Measurements from ENCODE around the gene NDUFB11.

Gene NDUFB11

DNA sequence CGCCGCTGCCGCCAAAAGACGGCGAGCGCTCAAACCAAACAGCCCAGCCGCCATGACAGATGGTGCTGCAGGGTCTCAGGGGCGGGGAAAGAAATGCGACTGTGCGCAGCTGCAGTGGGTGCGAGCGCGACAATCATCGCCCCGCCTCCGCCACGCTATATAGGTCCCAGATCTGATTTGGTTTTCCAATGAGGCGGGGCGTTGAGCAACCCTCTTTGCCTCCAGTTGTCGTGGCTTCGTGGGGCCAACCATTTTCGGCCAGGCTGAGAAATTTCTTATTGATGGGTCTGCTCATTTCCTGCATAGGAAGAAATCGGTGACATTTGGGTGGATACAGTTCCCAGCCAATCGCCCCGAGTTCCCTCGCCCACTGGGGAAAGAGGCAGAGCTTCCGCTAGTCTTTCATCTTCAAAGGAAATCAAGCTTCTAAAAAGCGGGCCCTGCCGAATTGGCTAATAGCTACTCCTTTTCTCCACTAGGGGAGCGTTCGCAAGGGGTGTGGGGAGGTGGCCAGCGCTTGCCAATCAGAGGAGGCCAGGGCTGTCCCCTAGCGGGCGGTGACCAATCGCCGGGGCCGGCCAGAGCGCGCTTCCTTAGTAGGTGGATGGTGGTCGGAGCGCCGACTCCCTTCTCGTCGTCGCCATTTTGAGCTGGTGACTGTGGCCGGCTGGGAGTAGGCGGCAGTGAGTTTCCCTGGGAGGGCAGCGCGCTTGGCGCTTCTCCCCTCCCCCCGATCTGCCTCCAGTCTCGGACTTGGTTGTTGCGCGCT is at the start of gene NDUFB11, which contains the start of gene RBM10:
Gene NDUFB11 (minus strand): TSS at position 77 of the 769 bp plus-strand sequence. CDS start 23 bp downstream, at position 54.
Gene RBM10 (plus strand): TSS at position 596 of the 769 bp plus-strand sequence. CDS start 2,261 bp downstream, outside the sequence.
- peak; percentile 51 for DNase-seq

DNA sequence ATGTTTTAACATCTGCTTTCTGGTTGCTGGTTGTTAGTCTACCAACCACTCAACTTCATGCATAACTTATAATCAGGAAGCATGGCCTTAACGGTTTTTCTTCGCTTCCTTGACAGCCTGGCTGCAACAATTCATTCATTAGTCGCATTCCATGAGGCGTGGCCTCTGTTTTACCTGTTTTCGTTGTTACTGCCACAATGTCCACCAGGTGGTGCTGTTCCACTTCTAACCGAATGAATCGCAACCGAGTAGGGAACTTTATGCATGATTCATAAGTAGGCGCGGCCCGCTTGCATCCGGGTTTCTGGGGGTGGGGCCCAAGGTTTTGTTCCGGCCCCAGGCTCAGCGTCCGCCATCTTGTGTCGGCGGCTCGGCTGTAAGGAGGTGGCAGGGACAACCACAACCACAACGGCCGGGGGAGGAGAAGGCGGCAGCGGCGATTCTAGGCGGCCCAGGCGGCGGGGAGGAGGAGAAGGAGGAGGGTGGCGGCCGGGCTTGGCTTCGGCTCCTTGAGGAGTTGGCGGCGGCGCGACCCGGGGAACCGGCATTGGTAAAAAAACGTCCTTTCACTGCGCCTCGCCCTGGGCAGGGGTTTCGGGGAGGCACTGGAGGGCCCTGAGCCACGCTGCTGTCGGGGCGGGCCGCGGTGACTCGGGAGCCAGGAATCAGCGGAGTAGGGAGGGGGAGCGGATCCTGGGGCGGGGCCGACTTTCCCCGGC is 49.1 kb upstream of the NDUFB11 start, which contains the start of gene UBA1:
Gene UBA1 (plus strand): TSS at position 355 of the 719 bp plus-strand sequence. CDS start 4,974 bp downstream, outside the sequence.
- peak; percentile 67 for DNase-seq

DNA sequence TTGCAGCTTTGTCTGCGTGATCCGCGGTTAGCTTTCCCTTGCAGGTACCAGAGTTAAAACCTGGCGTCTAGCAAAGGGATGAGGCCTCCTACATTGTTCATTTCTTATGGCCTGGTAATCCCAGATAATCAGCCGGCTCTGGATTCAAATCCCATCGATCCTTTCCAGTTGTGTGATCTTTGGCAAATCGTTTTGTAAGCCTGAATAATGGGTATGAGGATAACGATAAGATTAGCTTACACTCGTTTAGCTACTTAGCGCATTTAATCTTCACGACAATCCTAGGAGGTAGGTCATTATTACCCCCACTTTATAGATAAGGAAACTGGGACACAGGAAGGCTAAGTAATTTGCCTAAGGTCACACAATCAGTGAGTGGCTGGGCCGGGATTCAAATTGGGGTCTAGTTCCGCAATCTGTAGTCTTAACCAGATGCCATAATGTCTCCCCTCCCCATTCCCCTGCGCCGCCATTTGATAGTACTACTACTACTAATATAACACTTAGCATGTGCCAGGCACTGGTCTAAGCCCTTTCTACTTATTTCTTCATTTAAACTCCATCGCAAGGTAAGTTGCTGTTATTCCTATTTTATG is 47.4 kb upstream of the NDUFB11 start:
- DNase-seq = no peak

DNA sequence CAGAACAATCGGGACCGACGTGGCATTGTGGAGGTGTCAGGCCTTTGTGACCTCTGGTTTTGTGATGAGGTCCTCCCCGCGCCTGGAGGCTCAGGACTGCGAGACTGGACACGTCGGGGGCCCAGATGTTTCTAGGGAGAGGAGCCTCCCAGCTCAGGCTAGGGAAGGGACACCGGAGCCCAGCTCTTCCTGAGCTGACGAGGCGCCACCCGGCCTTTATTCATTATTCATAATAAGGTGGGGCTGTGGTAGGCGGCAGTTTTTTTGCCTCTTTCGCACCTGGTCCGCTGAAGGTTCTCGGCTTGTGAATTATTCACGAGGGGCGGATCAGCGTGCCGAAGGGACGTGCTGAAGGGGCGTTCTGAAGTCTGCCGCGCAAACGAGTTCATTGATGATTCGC is 46.8 kb upstream of the NDUFB11 start:
- DNase-seq = no peak

DNA sequence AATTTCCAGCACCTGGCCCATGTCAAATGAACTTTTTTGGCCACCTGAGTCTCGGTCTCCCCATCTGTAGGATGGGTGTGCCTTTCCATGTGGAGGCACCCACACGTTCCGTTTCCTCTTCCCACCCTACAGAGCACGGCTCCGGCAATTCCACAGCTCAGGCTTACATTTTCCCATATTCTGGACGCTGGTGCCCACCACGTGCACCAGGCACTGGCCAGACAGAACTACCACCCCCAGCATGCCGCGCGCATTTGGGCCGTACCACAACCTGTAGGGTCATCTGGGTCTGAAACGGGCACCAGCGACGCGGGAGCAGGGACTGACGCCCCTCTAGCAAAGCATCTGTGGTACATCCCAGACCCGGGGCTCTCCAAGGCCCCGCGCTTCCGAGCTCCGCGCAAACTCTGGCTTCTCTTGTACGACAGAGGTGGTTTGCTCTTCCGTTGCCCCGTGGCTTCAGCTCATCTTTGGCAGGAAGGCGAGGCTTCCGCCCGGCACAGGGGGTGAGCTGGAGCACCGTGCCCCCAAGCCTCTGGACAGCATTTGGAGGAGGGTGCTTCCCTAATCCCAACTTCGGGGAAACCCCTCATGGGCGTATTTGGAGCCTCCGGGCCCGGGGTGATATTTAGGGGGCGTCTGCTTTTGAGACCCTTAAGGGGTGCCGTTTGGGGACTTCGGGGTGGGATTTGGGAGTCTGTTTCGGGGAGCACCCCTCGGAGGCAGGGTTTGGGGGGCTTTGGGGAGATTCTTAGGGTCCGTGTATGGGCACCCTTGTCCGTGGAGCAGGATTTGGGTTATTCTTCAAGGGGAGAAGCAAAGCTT is 46.2 kb upstream of the NDUFB11 start:
- peak; percentile 46 for DNase-seq

DNA sequence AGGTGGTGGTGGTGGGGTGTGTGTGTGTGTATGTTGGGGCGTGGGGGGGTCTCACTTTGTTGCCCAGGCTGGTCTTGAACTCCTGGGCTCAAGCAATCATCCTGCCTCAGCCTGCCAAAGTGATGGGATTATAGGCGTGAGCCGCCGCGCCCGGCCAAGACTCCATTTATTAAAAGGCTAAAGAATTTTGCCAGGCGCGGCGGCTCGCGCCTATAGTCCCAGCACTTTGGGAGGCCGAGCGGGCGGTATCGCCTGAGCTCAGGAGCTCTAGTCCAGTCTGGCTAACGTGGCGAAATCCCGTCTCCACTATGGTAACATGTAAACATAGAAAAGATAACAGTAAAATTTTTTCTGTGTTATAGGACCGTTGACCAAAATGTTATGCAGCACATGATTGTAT is 45.4 kb upstream of the NDUFB11 start:
- no peak for DNase-seq

DNA sequence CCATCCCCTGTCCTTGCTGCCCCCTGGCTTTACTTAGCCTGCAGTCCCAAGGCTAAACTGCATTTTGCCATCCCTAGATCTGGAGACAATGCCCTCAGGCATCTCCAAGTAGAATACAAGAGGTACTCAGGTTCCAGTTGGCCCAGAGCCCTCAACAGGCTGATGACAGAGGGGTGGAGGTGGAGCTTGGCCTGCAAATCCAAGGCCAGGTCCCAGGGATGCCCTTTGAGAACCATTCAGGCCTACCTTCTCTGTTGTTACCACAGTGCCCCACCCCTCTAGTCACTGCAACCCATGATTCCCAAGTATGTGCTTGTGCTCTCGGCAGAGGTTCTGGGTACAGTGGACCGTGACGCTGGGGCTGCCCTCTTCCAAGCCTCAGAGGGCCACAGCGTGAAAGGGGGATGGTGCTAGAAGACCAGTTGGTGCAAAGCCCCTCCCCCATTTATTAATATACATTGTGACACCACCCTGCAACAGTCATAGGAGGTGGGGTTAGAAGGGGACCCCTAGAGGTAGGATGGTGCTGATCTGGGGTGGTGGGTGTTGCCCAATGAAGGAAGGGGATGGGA is 42.7 kb upstream of the NDUFB11 start:
- DNase-seq = no peak

DNA sequence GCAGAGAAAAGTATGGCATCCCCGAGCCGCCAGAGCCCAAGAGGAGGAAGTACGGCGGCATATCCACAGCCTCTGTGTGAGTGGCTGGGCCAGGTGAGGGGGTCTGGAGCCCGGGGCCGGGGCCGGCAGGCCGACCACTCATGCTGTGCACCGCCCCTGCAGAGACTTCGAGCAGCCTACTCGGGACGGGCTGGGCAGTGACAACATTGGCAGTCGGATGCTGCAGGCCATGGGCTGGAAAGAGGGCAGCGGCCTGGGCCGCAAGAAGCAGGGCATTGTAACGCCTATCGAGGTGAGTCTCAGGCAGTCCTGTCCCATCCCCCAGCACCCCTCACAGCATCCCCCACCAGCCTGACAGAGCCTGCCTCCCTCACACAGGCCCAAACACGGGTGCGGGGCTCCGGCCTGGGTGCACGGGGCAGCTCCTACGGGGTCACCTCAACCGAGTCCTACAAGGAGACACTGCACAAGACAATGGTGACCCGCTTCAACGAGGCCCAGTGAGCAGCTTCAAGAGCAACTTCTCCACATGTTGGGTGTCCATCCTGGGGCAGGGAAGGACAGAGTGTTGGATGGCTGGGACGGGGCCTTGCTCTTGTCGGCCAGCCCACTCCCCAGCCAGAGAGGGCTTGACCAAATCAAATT is 41.7 kb upstream of the NDUFB11 start:
- no peak for DNase-seq

DNA sequence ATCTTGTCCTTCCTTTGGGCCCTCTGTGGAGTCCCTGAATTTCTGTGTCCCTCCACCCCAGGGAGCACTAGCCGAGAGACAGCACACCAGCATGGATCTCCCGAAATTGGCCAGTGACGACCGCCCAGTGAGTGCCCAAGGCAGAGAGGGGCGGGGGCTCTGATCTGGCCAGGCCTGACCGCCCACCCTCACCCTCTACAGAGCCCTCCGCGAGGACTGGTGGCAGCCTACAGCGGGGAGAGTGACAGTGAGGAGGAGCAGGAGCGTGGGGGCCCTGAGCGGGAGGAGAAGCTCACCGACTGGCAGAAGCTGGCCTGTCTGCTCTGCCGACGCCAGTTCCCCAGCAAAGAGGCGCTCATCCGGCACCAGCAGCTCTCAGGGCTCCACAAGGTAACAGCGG is 40.7 kb upstream of the NDUFB11 start:
- DNase-seq = no peak

DNA sequence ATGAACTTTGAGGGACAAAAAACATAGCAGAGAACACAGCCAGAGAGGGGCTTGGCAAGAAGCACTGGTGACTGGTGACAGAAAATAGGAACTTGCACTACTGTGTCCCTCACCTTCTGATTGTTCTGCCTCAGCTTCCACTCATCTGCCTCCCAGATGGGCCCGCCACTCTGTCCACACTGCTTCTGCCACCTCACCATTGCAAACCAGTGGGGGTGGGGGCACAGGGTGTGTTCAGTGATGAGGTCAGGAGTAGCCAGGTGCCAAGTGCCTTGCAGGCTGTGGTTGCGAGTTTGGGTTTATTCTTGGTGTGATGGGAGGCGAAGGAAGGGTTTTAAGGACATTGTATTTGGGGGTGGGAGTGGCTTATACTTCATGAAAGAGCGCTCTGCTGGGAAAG is 40.0 kb upstream of the NDUFB11 start:
- no peak for DNase-seq

DNA sequence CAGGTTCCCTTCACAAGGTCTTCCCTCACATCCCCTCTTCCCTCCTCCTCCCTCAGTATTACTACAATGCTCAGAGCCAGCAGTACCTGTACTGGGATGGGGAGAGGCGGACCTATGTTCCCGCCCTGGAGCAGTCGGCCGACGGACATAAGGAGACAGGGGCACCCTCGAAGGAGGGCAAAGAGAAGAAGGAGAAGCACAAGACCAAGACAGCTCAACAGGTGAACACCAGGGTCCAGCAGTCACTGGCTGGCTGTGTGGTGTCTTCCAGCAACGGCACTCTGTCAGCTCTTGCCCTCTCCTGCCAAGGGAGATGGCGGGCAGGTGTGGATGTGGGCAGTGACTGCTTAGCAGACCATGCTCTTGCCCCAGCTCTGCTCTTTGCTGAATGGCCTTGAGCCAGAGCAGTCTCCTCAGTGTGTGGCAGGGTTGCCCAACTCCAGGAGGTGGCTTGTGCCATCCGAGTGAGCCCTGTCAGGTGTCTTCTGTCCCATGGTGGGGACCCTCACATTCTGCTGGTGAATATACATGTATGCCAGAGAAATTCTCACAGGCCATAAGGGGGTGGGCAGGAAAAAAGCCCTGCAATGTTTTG is 37.7 kb upstream of the NDUFB11 start:
- no peak for DNase-seq

DNA sequence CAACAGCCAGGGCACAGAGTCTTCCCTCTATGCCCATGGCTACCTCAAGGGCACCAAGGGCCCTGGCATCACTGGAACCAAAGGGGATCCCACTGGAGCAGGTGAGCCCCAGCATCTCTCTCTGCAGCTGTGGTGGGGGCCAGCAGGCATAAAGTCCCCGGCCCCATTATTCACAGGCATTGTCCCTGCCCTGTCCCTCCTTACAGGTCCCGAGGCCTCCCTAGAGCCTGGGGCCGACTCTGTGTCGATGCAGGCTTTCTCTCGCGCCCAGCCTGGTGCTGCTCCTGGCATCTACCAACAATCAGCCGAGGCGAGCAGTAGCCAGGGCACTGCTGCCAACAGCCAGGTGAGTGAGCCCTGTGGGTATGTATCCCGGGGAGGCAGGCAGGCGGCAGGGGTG is 36.8 kb upstream of the NDUFB11 start:
- DNase-seq = no peak

DNA sequence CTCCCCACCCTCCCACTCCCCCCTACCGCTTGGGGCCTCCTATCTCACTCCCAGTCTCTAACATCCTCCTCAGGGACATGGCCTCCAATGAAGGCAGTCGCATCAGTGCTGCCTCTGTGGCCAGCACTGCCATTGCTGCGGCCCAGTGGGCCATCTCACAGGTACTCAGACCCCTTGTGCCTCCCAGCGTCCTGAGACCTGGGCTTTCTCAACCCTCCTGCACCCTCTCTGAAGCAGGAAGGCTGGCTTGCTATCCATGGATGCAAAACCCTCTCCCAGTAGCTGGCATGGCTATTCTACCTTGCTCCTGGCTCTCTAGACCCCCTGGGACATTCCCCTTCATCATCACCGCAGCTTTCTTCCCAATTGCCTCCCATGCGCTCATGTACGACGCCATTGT is 35.8 kb upstream of the NDUFB11 start:
- no peak for DNase-seq

DNA sequence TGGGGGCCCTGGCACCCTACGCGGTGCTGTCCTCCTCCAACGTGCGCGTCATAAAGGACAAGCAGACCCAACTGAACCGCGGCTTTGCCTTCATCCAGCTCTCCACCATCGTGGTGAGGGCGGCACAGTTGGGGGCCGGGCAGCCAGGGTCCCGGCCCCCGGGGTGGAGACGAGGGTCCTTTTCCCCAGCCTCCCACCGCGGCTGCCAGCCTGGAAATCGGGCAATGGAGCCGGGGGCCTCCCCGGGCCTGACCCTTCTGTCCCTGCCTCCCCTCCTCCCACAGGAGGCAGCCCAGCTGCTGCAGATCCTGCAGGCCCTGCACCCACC is 35.4 kb upstream of the NDUFB11 start:
- DNase-seq = no peak

DNA sequence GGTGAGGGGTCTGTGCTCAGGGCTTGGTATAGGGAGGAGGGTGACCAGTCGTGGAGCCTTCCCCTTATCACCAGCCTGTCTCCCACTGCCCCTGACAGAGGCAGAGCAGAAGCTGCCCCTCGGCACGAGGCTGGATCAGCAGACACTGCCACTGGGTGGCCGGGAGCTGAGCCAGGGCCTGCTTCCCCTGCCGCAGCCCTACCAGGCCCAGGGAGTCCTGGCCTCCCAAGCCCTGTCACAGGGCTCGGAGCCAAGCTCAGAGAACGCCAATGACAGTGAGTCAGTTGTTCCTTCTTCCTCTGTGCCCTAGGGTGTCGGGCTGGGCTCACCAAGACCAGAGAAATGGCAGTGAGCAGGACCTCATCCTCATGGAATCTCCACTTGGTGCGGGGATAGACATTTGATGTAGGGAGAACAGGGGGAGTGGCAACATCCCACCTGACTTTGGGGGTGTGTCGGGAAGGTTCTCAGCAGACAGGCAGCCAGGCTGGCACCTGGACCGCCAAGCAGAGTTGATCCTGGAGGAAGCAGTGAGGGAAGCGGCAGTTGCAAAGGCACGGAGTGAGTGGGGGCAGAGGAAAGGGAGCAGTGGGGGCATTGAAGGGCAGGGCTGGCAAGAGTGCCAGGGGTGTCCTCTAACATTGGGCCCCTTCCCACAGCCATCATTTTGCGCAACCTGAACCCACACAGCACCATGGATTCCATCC is 34.9 kb upstream of the NDUFB11 start:
- DNase-seq = no peak

DNA sequence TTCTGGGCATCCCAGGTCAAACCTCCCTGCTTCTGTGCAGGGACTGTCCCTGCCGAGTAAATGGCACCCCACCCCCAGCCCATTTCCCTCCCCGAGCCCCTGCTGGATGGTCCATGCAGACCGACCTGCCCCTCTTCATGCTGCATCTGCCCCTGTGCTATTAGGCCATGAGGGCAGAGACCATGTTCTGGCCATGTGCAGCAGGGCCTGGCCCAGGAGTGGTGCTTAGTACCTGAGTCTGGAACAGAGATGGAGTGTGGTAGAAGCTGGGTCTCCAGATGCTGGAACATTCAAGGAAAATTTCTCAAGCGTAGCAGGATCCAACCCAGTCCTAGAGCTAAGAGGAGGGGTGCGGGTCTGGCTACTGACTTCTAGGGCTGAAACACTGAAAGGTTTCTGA is 33.8 kb upstream of the NDUFB11 start:
- no peak for DNase-seq

DNA sequence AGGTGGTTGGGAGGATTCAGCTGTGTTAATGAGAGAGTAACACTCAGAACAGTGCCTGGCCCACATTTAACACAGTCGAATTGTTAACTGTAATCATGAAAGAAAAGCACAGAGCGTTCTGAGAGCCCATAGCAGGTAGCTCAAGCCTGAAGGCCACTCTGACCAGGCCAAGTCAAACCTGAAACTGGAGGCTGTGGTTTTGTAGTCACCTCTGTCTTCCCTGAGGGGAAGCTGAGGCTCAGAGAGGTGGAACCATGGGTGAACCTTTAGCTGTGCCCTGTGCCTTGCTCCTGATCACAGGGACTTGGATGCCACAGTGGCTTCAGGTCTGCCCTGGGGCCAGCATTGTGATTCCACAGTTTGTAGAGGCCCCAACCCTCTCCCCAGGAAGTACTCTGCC is 32.6 kb upstream of the NDUFB11 start:
- DNase-seq = no peak

DNA sequence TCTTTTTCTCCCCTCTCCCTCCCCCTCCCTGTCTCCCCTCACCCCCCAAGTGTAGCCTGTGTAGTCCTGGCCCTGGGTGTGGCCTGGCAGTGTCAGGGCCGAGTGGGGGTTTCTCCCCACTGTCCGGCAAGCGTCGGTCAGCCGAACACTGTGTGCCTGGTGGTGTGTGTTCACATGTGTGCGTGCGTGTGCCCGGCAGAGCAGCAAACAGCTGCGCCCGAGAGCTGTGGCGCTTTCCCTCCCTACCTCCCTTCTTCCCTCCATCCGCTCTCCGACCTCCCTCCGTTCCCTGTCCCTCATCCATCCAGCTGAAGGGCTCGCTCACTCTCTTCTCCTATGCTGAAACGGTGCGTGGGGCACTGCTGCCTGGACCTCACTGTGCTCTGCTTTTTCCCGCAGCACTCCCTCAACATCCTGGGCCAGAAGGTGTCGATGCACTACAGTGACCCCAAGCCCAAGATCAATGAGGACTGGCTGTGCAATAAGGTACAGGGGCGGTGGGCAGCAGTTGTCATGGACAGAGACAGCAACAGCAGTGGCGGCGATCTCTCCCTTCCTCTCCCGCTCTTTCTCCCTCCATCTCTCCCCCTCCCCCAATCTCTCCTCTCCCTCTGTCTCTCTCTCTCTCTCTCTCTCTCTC is 31.7 kb upstream of the NDUFB11 start:
- no peak for DNase-seq

DNA sequence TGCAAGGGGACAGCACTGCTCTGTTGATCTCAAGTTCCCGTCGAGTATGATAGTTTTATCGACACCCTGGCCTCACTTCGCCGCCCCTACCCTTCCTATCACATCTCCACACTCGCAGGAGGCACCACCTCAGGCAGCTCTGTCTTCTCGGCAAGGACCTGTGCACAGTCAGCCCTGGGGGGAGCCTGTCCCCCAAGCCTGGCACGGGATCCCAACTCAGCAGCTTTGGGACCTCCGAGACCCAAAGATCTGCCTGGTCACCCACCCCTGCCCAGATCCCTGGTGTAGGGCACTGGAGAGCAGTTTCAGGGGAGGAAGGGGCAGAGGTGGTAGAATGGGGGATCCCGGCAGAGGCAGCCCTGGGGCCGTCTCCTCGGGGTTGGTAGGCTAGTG is 31.1 kb upstream of the NDUFB11 start:
- DNase-seq = no peak

DNA sequence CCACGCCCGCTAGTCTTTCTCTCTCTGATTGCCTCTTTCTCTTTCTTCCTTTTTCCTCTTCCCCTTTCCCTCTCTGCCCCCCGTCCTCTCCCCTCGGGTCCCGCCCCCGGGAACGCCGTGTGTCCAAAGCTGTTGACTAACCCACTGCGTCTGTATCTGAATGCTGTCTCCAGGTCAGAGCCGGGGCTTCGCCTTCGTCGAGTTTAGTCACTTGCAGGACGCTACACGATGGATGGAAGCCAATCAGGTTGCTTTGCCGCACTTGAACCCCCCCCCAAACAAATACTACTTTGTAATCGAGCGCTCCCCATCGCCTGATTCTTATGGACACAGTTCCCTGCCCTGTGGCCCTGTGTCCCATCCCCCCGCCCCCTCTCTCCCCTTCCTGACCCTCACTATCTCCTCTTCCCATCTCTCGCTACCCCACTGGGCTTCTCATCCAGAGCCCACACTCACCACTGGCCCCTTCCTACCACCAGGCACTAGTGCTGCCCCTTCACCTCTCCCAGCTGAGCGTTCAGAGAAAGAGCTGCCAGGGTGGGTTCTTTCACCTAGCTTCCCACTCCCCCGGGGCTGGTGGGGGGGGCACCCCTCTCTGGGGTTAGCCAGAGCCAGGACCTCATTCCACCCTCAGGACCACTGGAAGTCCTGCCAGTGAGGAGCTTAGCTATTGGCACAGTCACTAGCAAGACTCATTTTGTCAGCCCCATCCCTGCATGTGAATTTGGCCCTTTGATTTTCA is 30.5 kb upstream of the NDUFB11 start:
- DNase-seq = no peak

All from NCI-H1436 treated with DMSO at 0.1 percent for 48 hours (cell line).